ENCODE data around the gene TEAD1. TPM values are rescaled to one million over a fixed set of nuclear protein-coding genes. Genes with fewer than 3 reads are reported as not detected.

The TEAD1 gene
- total and polyA plus RNA-seq, 9 of the 15 experiments (the other 6 are each of a cell fraction or from before 2014, with no cell fraction given) = 1.7 to 17.7 (median 10.8) TPM

GRCh38 chr11:12859872-12860657 lies 185.8 kb downstream of the TEAD1 start (continued):
- TF ChIP-seq THRA (IDR thresholded peaks at IDR 0.05) (no peak), DMBX1 (CRISPR knock-in tag; IDR thresholded peaks at IDR 0.05; ENCODE audit: borderline replicate concordance) (no peak), ZNF431 (CRISPR knock-in tag; IDR thresholded peaks at IDR 0.05) (no peak), PTBP1 (IDR thresholded peaks at IDR 0.05; ENCODE audit: low read depth, low read length) (no peak), ZNF395 (CRISPR knock-in tag; IDR thresholded peaks at IDR 0.05) (no peak), ZNF75A (CRISPR knock-in tag; IDR thresholded peaks at IDR 0.05) (no peak), HMGN3 (IDR thresholded peaks at IDR 0.05; ENCODE audit: borderline replicate concordance, extremely low read depth, insufficient read length, low read depth, low read length) (no peak), SPI1 (IDR thresholded peaks at IDR 0.05; ENCODE audit: borderline replicate concordance, low read depth, low read length) (peak; percentile 54; the same call in 1 of the 2 replicates), GABPB1 (CRISPR knock-in tag; IDR thresholded peaks at IDR 0.05) (no peak), HIVEP1 (CRISPR knock-in tag; IDR thresholded peaks at IDR 0.05) (no peak), ID3 (CRISPR knock-in tag; IDR thresholded peaks at IDR 0.05) (no peak), ID3 (tag; IDR thresholded peaks at IDR 0.05) (no peak), NFIX (CRISPR knock-in tag; IDR thresholded peaks at IDR 0.05; ENCODE audit: low read depth) (no peak), HINFP (tag; conservative IDR thresholded peaks at IDR 0.05; ENCODE audit: low read depth) (no peak), KDM5B (IDR thresholded peaks at IDR 0.05; ENCODE audit: insufficient replicate concordance, low read depth, low read length) (no peak), PRDM10 (IDR thresholded peaks at IDR 0.05; ENCODE audit: partially characterized antibody) (no peak), SUPT5H (IDR thresholded peaks at IDR 0.05) (no peak)
